NOMO-1 treated with DMSO at 0.1 percent for 48 hours (cell line): ENCODE data around the gene CDKL2.
A peak's percentile ranks its signal among the peaks of the same experiment; 100 is the strongest.
"Not testable (repeated sequence)": the region's sequence is repeated elsewhere in the genome, so short reads cannot be mapped to it uniquely, and the experiment has no call there.

ENCODE experiments used
- DNase-seq: peaks from one replicate; lab custom pipeline; 2025; ENCODE audit not compliant: unreplicated experiment; lab: John Stamatoyannopoulos, UW

Gene CDKL2

DNA sequence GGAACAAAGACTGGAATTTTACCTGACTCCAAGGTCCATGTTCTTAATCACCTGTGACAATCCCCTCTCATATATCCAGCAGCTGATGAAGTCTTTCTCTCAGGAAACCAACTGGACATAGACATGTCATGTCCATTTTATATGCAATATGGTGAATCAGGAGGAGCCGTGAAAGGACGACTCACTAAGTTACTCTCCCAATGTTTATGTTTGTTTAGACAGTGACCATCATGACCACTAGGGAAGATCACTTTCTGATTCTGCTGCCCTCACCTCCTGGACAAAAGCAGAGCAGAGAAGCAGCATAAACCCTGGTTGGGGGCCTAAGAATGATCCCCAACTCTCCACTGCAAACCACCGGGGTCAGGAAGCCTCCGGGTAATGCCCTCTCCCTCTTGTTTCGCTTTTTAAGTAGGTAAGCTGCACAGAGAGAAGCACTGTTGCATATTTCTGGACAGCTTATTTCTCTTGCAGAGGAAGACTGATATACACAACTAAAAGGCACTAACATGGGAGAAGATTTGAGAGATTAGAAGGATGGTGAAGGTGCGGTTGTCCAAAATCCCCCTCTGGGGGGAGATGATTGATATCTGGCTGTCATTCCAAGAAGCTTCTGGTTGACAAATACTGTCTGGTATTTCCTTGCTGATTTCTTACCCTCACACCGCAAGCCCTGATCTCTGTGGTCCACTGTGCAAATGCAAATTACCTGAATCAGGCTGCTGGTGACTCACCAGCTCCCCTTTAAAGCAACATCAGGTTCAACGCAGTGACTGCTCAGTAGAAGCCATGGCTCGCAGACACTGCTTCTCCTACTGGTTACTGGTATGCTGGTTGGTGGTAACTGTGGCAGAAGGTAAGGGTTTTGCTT is 74.8 kb downstream of the CDKL2 start, which contains the start of gene ODAPH:
Gene ODAPH, plus strand, starts transcription at position 773 of the 871 bp plus-strand sequence. Its CDS starts 17 bp downstream, at position 790.
- DNase-seq: no peak

DNA sequence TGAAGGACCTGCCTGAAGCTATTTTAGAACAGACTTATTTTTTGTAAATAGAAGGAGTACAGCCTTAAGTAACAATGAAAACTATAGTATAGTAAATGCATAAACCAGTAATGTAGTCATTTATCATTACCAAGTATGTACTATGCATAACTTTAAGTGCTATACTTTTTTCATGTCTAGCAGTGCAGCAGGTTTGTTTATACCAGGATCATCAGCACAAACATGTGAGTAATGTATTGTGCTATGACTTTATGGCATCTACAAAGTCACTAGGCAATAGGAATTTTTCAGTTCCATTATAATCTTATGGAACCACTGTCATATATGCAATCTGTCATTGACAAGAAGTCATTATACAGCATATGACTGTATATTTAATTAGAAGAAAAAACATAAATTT is 77.9 kb downstream of the CDKL2 start:
- DNase-seq: no peak

DNA sequence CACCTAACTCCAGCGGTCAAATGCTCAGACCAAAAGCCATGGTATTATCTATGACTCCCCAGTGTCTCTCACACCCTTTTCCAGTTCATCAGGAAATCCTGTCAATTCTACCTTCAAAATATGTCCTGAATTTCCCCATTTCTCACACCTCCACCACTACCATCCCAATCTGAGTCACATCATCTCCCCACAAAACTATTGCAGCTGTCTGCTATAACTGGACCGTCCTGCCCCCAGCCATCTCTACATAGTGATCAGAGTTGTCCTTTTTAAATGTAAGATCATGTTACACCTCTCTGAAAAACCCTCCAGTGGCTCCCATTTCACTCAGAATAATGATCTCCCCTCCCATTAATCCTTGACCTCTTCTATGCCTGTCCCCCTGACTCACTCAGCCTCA is 81.3 kb downstream of the CDKL2 start:
- no peak for DNase-seq

DNA sequence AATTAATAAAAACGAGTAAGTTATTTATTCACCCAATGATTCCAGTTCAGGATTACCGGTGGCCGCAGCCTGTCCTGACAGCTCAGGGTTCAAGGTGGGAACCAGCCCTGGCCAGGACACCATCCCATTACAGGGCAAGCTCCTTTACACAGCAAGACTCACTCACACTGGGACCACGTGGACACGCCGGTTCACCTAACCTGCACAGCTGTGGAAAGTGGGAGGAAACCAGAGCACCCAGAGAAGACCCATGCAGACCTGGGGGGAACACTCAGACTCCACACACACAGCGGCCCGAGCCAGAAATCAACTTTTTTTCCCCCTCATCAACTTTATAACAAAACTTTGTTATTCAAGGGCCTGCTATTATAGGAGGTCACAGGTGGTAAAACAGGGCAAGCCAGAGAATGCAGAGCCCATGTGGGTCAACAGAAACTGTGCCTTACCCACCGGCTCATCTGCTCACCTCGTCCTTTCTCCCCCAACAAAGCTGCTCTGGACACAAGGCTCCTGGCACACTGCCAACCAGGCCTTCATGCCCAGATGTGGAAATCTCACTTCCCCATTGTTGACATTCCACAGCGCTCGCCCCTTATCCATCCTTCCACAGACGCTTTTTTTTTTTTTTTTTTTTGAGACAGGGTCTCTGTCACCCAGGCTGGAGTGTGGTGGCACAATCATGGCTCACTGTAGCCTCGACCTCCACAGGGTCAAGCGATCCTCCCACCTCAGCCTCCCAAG is 82.5 kb downstream of the CDKL2 start:
- peak; percentile 7 for DNase-seq

DNA sequence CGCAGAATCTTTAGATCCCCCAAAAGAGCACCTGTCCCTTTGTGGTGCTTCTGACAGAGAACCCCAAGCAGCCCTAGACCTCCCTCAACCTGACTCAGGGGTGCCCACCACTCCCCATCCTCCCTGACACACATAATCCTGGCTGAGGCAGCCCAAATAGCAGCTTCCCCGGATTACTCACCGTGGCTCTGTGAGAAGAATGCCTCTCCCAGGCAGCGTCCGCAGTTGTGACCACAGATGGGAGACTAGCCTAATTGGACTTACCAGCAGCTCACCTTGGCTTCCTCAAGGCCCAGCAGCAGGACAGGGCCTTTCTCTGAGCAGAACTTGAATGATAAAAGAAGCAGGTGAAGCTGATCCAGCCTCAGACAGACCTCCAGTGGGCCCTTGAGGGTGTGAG is 84.8 kb downstream of the CDKL2 start:
- no peak for DNase-seq

DNA sequence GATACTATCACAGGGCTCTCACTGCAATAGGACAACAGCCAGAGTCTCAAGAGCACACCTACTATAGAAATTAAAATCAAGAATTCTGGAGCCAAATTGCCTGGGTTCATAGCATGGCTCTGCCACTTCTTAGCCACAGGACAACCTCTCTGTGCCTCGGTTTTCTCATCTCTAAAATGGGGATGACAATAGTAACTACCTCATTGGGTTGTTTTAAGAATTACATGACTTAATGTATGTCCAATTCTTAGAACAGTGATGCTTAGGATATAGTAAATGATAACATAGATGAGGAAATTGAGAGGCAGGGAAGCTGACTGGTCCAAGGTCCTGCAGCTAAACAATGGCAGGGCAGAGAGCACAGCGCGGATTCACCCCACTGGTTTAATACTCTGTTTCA is 85.5 kb downstream of the CDKL2 start:
- no peak for DNase-seq

DNA sequence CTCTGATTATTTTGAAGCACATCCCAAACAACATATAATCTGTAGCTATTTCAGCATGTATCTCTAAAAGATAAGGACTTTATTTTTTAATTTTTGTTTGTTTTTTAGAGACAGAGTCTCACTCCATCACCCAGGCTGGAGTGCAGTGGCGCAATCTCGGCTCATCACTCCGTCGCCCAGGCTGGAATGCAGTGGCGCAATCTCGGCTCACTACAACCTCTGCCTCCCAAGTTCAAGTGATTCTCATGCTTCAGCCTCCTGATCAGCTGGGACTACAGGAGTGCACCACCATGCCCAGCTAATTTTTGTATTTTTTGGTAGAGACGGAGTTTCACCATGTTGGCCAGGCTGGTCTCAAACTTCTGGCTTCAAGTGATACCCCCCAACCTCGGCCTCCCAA is 86.1 kb downstream of the CDKL2 start:
- not testable (repeated sequence) for DNase-seq

DNA sequence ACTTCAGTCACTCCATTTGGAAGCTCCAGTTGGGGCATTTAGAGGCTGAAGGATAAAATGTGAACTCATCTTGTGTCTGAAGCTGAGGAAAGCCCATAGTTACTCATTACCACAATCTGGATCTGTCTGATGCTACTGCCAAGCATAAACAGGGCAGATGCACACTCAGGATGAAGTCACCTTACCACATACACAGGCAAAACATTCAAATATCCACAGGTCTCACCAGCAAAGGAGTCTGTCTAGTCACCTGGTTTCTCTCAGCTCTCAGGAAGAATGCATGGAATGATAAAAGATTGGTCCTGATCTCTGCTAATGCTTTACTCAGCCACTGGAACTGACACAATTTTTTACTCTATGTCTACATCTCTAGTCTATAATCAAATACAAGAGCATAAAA is 87.5 kb downstream of the CDKL2 start:
- DNase-seq: no peak

DNA sequence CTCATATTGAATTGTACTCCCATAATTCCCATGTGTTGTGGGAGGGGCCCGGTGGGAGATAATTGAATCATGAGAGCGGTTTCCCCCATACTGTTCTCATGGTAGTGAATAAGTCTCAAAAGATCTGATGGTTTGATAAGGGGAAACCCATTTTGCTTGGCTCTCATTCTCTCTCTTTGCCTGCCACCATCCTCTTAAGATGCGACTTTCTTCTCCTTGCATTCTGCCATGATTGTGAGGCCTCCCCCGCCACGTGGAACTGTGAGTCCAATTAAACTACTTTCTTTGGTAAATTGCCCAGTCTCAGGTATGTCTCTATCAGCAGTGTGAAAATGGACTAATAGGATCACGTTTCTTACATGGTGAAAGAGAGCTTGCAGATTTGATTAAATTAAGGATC is 93.0 kb downstream of the CDKL2 start:
- DNase-seq: not testable (repeated sequence)

DNA sequence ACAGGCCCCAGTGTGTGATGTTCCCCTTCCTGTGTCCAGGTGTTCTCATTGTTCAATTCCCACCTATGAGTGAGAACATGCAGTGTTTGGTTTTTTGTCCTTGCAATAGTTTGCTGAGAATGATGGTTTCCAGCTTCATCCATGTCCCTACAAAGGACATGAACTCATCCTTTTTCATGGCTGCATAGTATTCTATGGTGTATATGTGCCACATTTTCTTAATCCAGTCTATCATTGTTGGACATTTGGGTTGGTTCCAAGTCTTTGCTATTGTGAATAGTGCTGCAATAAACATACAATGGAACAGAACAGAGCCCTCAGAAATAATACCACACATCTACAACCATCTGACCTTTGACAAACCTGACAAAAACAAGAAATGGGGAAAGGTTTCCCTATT is 96.4 kb downstream of the CDKL2 start:
- DNase-seq: not testable (repeated sequence)

DNA sequence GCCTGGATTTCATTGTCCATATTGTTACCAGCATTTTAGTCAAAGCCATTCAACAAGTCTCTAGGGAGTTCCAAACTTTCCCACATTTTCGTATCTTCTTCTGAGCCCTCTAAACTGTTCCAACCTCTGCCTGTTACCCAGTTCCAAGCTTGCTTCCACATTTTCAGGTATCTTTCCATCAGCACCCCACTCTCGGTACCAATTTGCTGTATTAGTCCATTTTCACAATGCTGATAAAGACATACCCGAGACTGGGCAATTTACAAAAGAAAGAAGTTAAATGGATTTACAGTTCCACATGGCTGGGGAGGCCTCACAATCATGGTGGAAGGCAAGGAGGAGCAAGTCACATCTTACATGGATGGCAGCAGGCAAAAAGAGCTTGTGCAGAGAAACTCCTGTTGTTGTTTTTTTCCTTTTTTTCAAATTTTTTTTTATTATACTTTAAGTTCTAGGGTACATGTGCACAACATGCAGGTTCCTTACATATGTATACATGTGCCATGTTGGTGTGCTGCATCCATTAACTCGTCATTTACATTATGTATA is 96.9 kb downstream of the CDKL2 start:
- DNase-seq: not testable (repeated sequence)

DNA sequence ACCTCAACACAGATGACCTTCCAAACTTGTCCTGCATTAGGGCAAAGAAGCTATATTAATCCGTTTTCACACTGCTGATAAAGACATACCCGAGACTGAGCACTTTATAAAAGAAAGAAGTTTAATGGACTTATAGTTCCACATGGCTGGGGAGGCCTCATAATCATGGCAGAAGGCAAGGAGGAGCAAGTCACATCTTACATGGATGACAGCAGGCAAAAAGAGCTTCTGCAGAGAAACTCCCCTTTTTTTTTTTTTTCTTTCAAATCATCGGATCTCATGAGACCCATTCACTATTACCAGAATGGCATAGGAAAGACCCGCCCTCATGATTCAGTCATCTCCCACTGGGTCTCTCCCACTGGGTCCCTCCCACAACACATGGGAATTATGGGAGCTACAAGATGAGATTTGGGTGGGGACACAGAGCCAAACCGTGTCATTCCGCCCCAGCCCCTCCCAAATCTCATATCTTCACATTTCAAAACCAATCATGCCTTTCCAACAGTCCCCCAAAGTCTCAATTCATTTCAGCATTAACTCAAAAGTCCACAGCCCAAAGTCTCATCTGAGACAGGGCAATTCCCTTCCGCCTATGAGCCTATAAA is 98.7 kb downstream of the CDKL2 start:
- DNase-seq: not testable (repeated sequence)

DNA sequence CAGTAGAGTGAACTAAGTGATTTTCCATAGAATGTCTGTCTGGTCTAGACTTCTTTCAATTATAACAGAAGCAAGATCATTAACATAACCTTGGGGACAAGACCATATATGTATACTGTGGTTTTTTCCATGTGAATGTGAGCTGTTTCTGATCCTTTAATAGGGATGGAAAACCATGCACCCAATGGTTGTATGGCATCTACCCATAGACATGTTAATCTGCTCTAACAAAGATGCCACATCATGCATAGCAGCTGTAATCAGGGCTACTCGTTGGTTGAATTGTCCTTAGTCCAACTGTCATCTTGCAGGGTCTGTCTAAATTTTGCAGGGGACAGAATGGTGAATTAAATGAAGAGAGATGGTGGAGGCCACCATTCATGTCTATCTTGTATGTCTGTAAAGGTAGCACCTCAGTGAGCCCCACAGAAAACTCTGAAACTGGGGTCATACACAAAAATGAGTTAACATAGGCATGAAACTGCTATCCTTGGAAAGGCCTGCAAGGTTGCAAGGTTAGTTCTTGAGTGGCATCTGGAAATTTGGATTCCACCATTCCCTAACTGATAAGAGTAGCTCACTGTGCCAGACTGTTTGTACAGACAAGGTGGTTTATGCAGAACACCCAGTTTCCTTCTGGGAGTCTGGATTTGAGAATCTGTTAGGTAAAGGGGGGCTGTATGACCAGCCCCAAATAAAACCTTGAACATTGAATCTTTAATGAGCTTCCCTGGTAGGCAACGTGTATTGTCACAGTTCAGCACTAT is 99.6 kb downstream of the CDKL2 start:
- no peak for DNase-seq
